Esophagus (tissue), 2 donors: ENCODE results near the gene CNDP2. TPM values are rescaled to one million over a fixed set of nuclear protein-coding genes. Genes with fewer than 3 reads are reported as not detected.
"Not testable (repeated sequence)": the region's sequence is repeated elsewhere in the genome, so short reads cannot be mapped to it uniquely, and the experiment has no call there.

Experiments used
- H3K27ac ChIP-seq, 2 donors: one replicate each; pipeline ENCODE4 v1.5.1; 2013; ENCODE audit warnings: low read depth in 2 of 2, mild to moderate bottlenecking in 2 of 2, inconsistent platforms in 1 of 2, low read length in 1 of 2, moderate library complexity in 1 of 2
- H3K27me3 ChIP-seq, 2 donors: one replicate each; pipeline ENCODE4 v1.6.1; 2013; ENCODE audit warnings: low read length in 2 of 2, control low read depth in 1 of 2, mild to moderate bottlenecking in 1 of 2; ENCODE audit not compliant: insufficient read depth in 2 of 2, control insufficient read depth in 1 of 2
- H3K36me3 ChIP-seq, 2 donors: one replicate each; pipeline ENCODE4 v1.6.1; 2013; ENCODE audit warnings: low read length in 1 of 2; ENCODE audit not compliant: control insufficient read depth in 2 of 2, insufficient read depth in 2 of 2
- H3K4me1 ChIP-seq, 2 donors: one replicate each; pipeline ENCODE4 v1.6.1; 2013; ENCODE audit warnings: low read length in 1 of 2; ENCODE audit not compliant: control insufficient read depth in 2 of 2, insufficient read depth in 2 of 2
- H3K4me3 ChIP-seq, 2 donors: one replicate each; pipeline ENCODE4 v1.5.1; 2013; ENCODE audit warnings: low read length in 2 of 2, mild to moderate bottlenecking in 2 of 2, low read depth in 1 of 2, moderate library complexity in 1 of 2
- H3K9me3 ChIP-seq, 2 donors: one replicate each; pipeline ENCODE4 v1.6.1; 2013; ENCODE audit warnings: mild to moderate bottlenecking in 2 of 2, low read depth in 1 of 2, low read length in 1 of 2, moderate library complexity in 1 of 2; ENCODE audit not compliant: control insufficient read depth in 2 of 2, insufficient read depth in 1 of 2
- WGBS, 2 donors: extraction: QIAGEN DNeasy Blood & Tissue Kit; methylation state at CpG; one replicate each; pipeline ENCODE4 v1.1.7; 2013; 5-methylcytosine and 5-hydroxymethylcytosine counted together
- polyA plus RNA-seq, 2 donors: library from polyadenylated mRNA; stranded (reverse); fragments of 200-250 nt; gene quantifications; one replicate each; pipeline ENCODE4 v1.2.3, GENCODE V29; 2013
- donor health status: healthy with polysubstance abuse.
- donor health status: Bipolar disorder and iron deficiency.

The CNDP2 gene
- polyA plus RNA-seq, 2 donors: 42.5 to 60.0 TPM

- H3K9me3 ChIP-seq: no peaks in the 10 kb centered on the region
- peak overlapping the region in 1 of 2 donors; percentile 81 for H3K4me3 ChIP-seq
- peaks cover 0 to 8% of the 10 kb centered on the region in 2 donors for H3K4me1 ChIP-seq
- H3K27me3 ChIP-seq: no peaks in the 10 kb centered on the region
- 85 to 87% methylated on average over 8 of the region's 8 CpGs for WGBS, 2 donors
- H3K36me3 ChIP-seq: no peaks in the 10 kb centered on the region
- H3K27ac ChIP-seq: peak overlapping the region in 1 of 2 donors; percentile 92
Measured at GRCh38 chr18:74497324-74497676, 1.1 kb downstream of the CNDP2 start.

- 72 to 73% methylated on average over 3 of the region's 3 CpGs for WGBS, 2 donors
- H3K9me3 ChIP-seq: no peaks in the 10 kb centered on the region
- no peaks in the 10 kb centered on the region for H3K36me3 ChIP-seq
- no peaks in the 10 kb centered on the region for H3K27me3 ChIP-seq
- peak overlapping the region in 1 of 2 donors; percentile 92 for H3K27ac ChIP-seq
- H3K4me3 ChIP-seq: no peak overlapping the region
- peaks cover 0 to 8% of the 10 kb centered on the region in 2 donors for H3K4me1 ChIP-seq
Measured at GRCh38 chr18:74497778-74498177, 1.6 kb downstream of the CNDP2 start.

GRCh38 chr18:74498712-74499627 is 2.8 kb downstream of the CNDP2 start:
- WGBS, 2 donors: 58 to 60% methylated on average over 14 of the region's 14 CpGs
- H3K4me1 ChIP-seq: peaks cover 0 to 8% of the 10 kb centered on the region in 2 donors
- H3K36me3 ChIP-seq: peaks cover 0 to 2% of the 10 kb centered on the region in 2 donors
- H3K27me3 ChIP-seq: no peaks in the 10 kb centered on the region
- peak overlapping the region in 1 of 2 donors; percentile 33 for H3K4me3 ChIP-seq
- peak overlapping the region; percentile 54 to 91 for H3K27ac ChIP-seq
- H3K9me3 ChIP-seq: no peaks in the 10 kb centered on the region

GRCh38 chr18:74499633-74500032 is 3.5 kb downstream of the CNDP2 start:
- Histone ChIP-seq H3K4me3 (peak overlapping the region in 1 of 2 donors; percentile 33), H3K27ac (peak overlapping the region; percentile 54 to 91), H3K9me3 (no peaks in the 10 kb centered on the region), H3K27me3 (no peaks in the 10 kb centered on the region), H3K36me3 (peaks cover 0 to 6% of the 10 kb centered on the region in 2 donors), H3K4me1 (peaks cover 0 to 8% of the 10 kb centered on the region in 2 donors)
- 29 to 34% methylated on average over 9 of the region's 9 CpGs for WGBS, 2 donors

GRCh38 chr18:74500372-74500771 is 4.2 kb downstream of the CNDP2 start:
- Histone ChIP-seq H3K27me3 (no peaks in the 10 kb centered on the region), H3K9me3 (no peaks in the 10 kb centered on the region), H3K4me3 (no peak overlapping the region), H3K36me3 (peaks cover 0 to 6% of the 10 kb centered on the region in 2 donors), H3K4me1 (peaks cover 0 to 8% of the 10 kb centered on the region in 2 donors), H3K27ac (no peak overlapping the region)
- 69 to 80% methylated on average over 6 of the region's 6 CpGs for WGBS, 2 donors

- H3K27ac ChIP-seq: peak overlapping the region; percentile 24 to 80
- WGBS, 2 donors: 52 to 63% methylated on average over 8 of the region's 8 CpGs
- H3K9me3 ChIP-seq, H3K4me3 ChIP-seq, H3K4me1 ChIP-seq, H3K36me3 ChIP-seq, H3K27me3 ChIP-seq: not testable (repeated sequence)
Measured at GRCh38 chr18:74500774-74501173, 4.6 kb downstream of the CNDP2 start.

GRCh38 chr18:74501386-74501785 is 5.2 kb downstream of the CNDP2 start:
- 50 to 58% methylated on average over 4 of the region's 4 CpGs for WGBS, 2 donors
- Histone ChIP-seq H3K4me1 (peaks cover 0 to 8% of the 10 kb centered on the region in 2 donors), H3K9me3 (no peaks in the 10 kb centered on the region), H3K36me3 (peaks cover 1 to 8% of the 10 kb centered on the region in 2 donors), H3K27ac (peak overlapping the region; percentile 24 to 80), H3K4me3 (no peak overlapping the region), H3K27me3 (no peaks in the 10 kb centered on the region)

- Histone ChIP-seq H3K27ac (no peak overlapping the region), H3K9me3 (no peaks in the 10 kb centered on the region), H3K36me3 (peaks cover 7 to 23% of the 10 kb centered on the region in 2 donors), H3K27me3 (no peaks in the 10 kb centered on the region), H3K4me3 (no peak overlapping the region), H3K4me1 (peaks cover 0 to 8% of the 10 kb centered on the region in 2 donors)
- 90 to 92% methylated on average over 4 of the region's 4 CpGs for WGBS, 2 donors
Measured at GRCh38 chr18:74503137-74503536, 7.0 kb downstream of the CNDP2 start.

GRCh38 chr18:74505776-74506175 is 9.6 kb downstream of the CNDP2 start:
- Histone ChIP-seq H3K36me3 (peaks cover 9 to 39% of the 10 kb centered on the region in 2 donors), H3K27ac (no peak overlapping the region), H3K4me1 (no peaks in the 10 kb centered on the region), H3K9me3 (no peaks in the 10 kb centered on the region), H3K4me3 (no peak overlapping the region), H3K27me3 (no peaks in the 10 kb centered on the region)
- WGBS, 2 donors: 89 to 94% methylated on average over 16 of the region's 16 CpGs
